ENCODE results near the gene KCNMA1. TPM values are rescaled to one million over a fixed set of nuclear protein-coding genes. Genes with fewer than 3 reads are reported as not detected.

The KCNMA1 gene
- total RNA-seq, 1 experiment from 2014 or later: 0.70 TPM

GRCh38 chr10:77041636-77042258 is 595.9 kb downstream of the KCNMA1 start:
- H3K4me3 ChIP-seq: no peak overlapping the region
- intact Hi-C loops (cut with micrococcal nuclease; ENCODE audit: unreplicated experiment): no loop called here
- H3K4me1 ChIP-seq (replicated peaks; ENCODE audit: insufficient read depth): no peaks in the 10 kb centered on the region
- H2AFZ ChIP-seq: no peak overlapping the region
- no peak for TF ChIP-seq CTCF (conservative IDR thresholded peaks at IDR 0.05)
- no peak overlapping the region for H3K27ac ChIP-seq
- no peaks in the 10 kb centered on the region for H3F3A ChIP-seq (ENCODE audit: insufficient read depth, low read depth)
- H3K27me3 ChIP-seq (ENCODE audit: insufficient read depth, low read depth): no peaks in the 10 kb centered on the region
- no peak overlapping the region for H3K4me2 ChIP-seq
- ChIA-PET CTCF (no interaction called here), POLR2A (ENCODE audit: unreplicated experiment) (interaction anchor here (0.7 kb wide), 1 partner anchor 1505 kb away, joined by 11 read pairs; no protein-coding TSS in a partner anchor)
- no peaks in the 10 kb centered on the region for H3K9me3 ChIP-seq (ENCODE audit: insufficient read depth, low read depth)
- no peaks in the 10 kb centered on the region for H3K9me2 ChIP-seq (ENCODE audit: insufficient read depth)
- no peaks in the 10 kb centered on the region for H3K36me3 ChIP-seq (ENCODE audit: low read depth)
- H4K20me1 ChIP-seq (ENCODE audit: insufficient read depth): no peaks in the 10 kb centered on the region
- no peaks in the 10 kb centered on the region for H3K79me2 ChIP-seq (ENCODE audit: low read depth)
- DNase-seq: no peak
- no TSS peak for BruUV-seq (replicated peaks)

- no TSS peak for BruUV-seq (replicated peaks)
- Histone ChIP-seq H3K27me3 (ENCODE audit: insufficient read depth, low read depth) (peaks cover 12% of the 10 kb centered on the region), H4K20me1 (ENCODE audit: insufficient read depth) (no peaks in the 10 kb centered on the region), H3K4me1 (replicated peaks; ENCODE audit: insufficient read depth) (no peaks in the 10 kb centered on the region), H3K27ac (no peak overlapping the region), H2AFZ (no peak overlapping the region), H3K79me2 (ENCODE audit: low read depth) (no peaks in the 10 kb centered on the region), H3K36me3 (ENCODE audit: low read depth) (no peaks in the 10 kb centered on the region), H3K4me2 (no peak overlapping the region), H3K9me2 (ENCODE audit: insufficient read depth) (no peaks in the 10 kb centered on the region), H3K4me3 (no peak overlapping the region), H3F3A (ENCODE audit: insufficient read depth, low read depth) (no peaks in the 10 kb centered on the region), H3K9me3 (ENCODE audit: insufficient read depth, low read depth) (no peaks in the 10 kb centered on the region)
- ChIA-PET POLR2A (ENCODE audit: unreplicated experiment) (no interaction called here), CTCF (no interaction called here)
- DNase-seq: peak in 1 of 2 experiments; percentile 25
- TF ChIP-seq EZH2 (IDR thresholded peaks at IDR 0.05; ENCODE audit: low read depth): no peak
- TF ChIP-seq CTCF (conservative IDR thresholded peaks at IDR 0.05): no peak
- intact Hi-C loops (cut with micrococcal nuclease; ENCODE audit: unreplicated experiment): no loop called here
Measured at GRCh38 chr10:77038407-77038806, 599.2 kb downstream of the KCNMA1 start.

DNA sequence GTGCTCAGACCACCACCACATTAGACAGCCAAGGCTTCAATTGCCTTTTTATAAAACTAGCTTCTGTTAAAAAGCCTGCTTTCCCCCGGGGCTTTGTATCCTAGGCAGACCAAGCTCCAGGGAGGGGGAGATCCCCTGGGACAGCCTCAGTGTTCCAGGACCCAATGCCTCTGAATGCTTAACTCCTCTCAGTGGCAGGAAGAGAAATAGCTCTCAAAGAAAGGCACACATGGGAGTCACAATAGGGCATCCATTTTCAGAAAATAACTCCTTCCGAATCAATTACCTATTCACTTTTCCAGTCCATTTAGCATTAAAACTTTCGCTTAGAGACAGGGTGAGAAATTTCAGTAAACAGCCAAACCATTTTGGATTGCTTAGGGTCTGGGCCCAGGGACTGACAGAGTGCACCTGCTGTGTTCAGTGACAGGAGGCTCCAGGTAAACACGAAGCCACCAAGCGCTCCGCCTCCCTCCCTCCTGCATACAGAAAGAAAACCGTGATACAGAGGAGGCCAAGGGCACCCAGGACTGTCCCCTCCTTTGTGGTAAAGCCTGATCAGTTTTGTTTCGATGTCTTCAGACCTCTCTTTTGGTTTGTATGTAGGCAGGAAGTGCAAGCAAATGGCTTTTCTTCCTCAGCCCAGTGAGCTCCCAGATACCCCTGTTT is 599.7 kb downstream of the KCNMA1 start:
- ChIA-PET CTCF (no interaction called here), POLR2A (ENCODE audit: unreplicated experiment) (no interaction called here)
- Histone ChIP-seq H3K9me3 (ENCODE audit: insufficient read depth, low read depth) (no peaks in the 10 kb centered on the region), H3K36me3 (ENCODE audit: low read depth) (no peaks in the 10 kb centered on the region), H3F3A (ENCODE audit: insufficient read depth, low read depth) (no peaks in the 10 kb centered on the region), H3K4me1 (replicated peaks; ENCODE audit: insufficient read depth) (no peaks in the 10 kb centered on the region), H2AFZ (no peak overlapping the region), H3K27me3 (ENCODE audit: insufficient read depth, low read depth) (peaks cover 14% of the 10 kb centered on the region), H4K20me1 (ENCODE audit: insufficient read depth) (no peaks in the 10 kb centered on the region), H3K9me2 (ENCODE audit: insufficient read depth) (no peaks in the 10 kb centered on the region), H3K4me3 (no peak overlapping the region), H3K27ac (no peak overlapping the region), H3K79me2 (ENCODE audit: low read depth) (no peaks in the 10 kb centered on the region), H3K4me2 (no peak overlapping the region)
- intact Hi-C loops (cut with micrococcal nuclease; ENCODE audit: unreplicated experiment): no loop called here
- TF ChIP-seq EZH2 (IDR thresholded peaks at IDR 0.05; ENCODE audit: low read depth) (no peak), CTCF (conservative IDR thresholded peaks at IDR 0.05) (no peak)
- peak in 1 of 2 experiments; percentile 20 for DNase-seq
- no TSS peak for BruUV-seq (replicated peaks)

Data from PC-9 (cell line).